ENCODE data around the gene GLB1L3.

GLB1L3 gene

DNA sequence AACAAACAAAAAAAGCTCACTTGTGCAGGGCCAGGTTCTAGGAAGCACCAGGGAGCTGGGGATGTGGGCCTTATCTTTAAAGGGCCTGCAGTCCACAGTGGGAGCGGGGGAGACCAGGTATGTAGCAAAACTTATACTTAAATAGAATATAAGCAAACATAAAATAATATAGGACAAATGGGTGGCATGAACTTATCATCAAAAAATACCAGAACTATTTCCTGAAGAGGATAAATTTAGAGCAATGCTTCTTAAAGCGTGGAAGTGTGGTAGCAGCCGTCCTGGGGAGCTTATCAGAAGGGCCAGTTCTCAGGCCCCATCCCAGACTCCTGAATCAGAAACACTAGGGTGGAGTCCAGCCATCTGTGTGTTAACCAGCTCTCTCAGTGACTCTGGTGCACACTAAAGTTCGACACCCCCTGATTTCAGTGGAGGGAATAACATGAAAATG lies 42.4 kb upstream of the GLB1L3 start:
- TF ChIP-seq, protein P1, sequence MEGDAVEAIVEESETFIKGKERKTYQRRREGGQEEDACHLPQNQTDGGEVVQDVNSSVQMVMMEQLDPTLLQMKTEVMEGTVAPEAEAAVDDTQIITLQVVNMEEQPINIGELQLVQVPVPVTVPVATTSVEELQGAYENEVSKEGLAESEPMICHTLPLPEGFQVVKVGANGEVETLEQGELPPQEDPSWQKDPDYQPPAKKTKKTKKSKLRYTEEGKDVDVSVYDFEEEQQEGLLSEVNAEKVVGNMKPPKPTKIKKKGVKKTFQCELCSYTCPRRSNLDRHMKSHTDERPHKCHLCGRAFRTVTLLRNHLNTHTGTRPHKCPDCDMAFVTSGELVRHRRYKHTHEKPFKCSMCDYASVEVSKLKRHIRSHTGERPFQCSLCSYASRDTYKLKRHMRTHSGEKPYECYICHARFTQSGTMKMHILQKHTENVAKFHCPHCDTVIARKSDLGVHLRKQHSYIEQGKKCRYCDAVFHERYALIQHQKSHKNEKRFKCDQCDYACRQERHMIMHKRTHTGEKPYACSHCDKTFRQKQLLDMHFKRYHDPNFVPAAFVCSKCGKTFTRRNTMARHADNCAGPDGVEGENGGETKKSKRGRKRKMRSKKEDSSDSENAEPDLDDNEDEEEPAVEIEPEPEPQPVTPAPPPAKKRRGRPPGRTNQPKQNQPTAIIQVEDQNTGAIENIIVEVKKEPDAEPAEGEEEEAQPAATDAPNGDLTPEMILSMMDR (IDR thresholded peaks at IDR 0.05; ENCODE audit: low read depth, low read length, missing control alignments): no peak
- DNase-seq (ENCODE audit: low read depth): no peak
- H3K4me3 ChIP-seq (ENCODE audit: low read depth, low read length): no peak overlapping the region

DNA sequence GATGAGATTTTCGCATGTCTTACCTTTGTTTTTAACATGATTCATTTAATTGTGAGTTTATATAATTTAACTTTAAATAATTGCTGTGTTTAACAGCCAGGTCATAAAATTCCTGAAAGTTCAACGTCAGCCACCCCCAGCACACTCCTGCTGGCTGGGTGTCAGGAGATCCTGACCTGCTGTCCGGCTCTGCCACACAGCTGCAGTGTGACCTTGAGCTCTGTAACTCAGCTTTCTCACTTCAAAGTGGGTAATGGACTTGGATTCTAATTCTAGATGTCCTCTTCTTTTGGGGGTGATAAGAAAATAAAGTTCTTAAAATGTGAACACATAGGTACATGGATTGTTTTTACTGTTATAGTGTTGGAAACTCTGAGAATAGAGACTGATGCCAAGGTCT lies 40.8 kb upstream of the GLB1L3 start:
- TF ChIP-seq, protein P1 (IDR thresholded peaks at IDR 0.05; ENCODE audit: low read depth, low read length, missing control alignments): no peak
- H3K4me3 ChIP-seq (ENCODE audit: low read depth, low read length): no peak overlapping the region
- no peak for DNase-seq (ENCODE audit: low read depth)

- TF ChIP-seq, protein P1 (IDR thresholded peaks at IDR 0.05; ENCODE audit: low read depth, low read length, missing control alignments): no peak
These were observed 39.2 kb upstream of the GLB1L3 start for GRCh38 chr11:134236834-134237556.

GRCh38 chr11:134237557-134237922 lies 38.6 kb upstream of the GLB1L3 start:
- TF ChIP-seq, protein P1 (IDR thresholded peaks at IDR 0.05; ENCODE audit: low read depth, low read length, missing control alignments): no peak
- DNase-seq (ENCODE audit: low read depth): no peak
- H3K4me3 ChIP-seq (ENCODE audit: low read depth, low read length): no peak overlapping the region

More at GRCh38 chr11:134236834-134237556, 39.2 kb upstream of the GLB1L3 start:
- no peak overlapping the region for H3K4me3 ChIP-seq (ENCODE audit: low read depth, low read length)
- no peak for DNase-seq (ENCODE audit: low read depth)

GRCh38 chr11:134238956-134239355 lies 37.2 kb upstream of the GLB1L3 start:
- no peak for DNase-seq (ENCODE audit: low read depth)
- TF ChIP-seq, protein P1 (IDR thresholded peaks at IDR 0.05; ENCODE audit: low read depth, low read length, missing control alignments): no peak
- no peak overlapping the region for H3K4me3 ChIP-seq (ENCODE audit: low read depth, low read length)

DNA sequence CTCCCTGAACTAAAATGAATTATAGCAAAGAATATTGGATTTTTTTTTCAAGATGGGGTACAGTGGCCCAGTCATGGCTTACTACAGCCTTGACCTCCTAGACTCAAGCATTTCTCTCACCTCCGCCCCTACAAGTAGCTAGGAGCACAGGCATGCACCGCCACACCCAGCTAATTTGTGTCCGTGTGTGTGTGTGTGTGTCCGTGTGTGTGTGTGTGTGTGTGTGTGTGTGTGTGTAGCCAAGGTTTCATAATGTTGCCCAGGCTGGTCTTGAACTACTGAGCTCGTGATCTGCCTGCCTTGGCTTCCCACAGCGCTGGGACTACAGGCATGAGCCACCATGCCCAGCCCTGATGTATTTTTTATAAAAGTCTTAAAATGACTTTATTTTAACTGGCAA lies 35.6 kb upstream of the GLB1L3 start:
- DNase-seq (ENCODE audit: low read depth): no peak
- TF ChIP-seq, protein P1 (IDR thresholded peaks at IDR 0.05; ENCODE audit: low read depth, low read length, missing control alignments): no peak
- no peak overlapping the region for H3K4me3 ChIP-seq (ENCODE audit: low read depth, low read length)

- TF ChIP-seq, protein P1 (IDR thresholded peaks at IDR 0.05; ENCODE audit: low read depth, low read length, missing control alignments): no peak
- H3K4me3 ChIP-seq (ENCODE audit: low read depth, low read length): no peak overlapping the region
- DNase-seq (ENCODE audit: low read depth): no peak
These were observed 33.8 kb upstream of the GLB1L3 start for GRCh38 chr11:134242376-134242775.

Data from GM12864 (cell line).